ENCODE results near the gene C1QTNF8. TPM values are rescaled to one million over a fixed set of nuclear protein-coding genes. Genes with fewer than 3 reads are reported as not detected.

C1QTNF8 gene
- total RNA-seq, 1 experiment from 2014 or later, result not detected

GRCh38 chr16:1070084-1070863 lies 25.8 kb downstream of the C1QTNF8 start:
- H3K4me1 ChIP-seq (ENCODE audit: low read length), result no peaks in the 10 kb centered on the region
- H3K79me2 ChIP-seq (ENCODE audit: low read length), result no peaks in the 10 kb centered on the region
- H3K4me3 ChIP-seq (ENCODE audit: low read length), result no peak overlapping the region
- H3K36me3 ChIP-seq (ENCODE audit: insufficient read depth, low read length), result no peaks in the 10 kb centered on the region
- no peaks in the 10 kb centered on the region for H3K27me3 ChIP-seq (ENCODE audit: low read length)
- H3K4me2 ChIP-seq (ENCODE audit: low read depth, low read length, poor library complexity, severe bottlenecking), result no peak overlapping the region
- no peaks in the 10 kb centered on the region for H3K9me2 ChIP-seq (replicated peaks; ENCODE audit: insufficient read depth, low read length)
- H3K9me3 ChIP-seq (ENCODE audit: low read length), result no peaks in the 10 kb centered on the region
- DNase-seq, result no peak
- no peak overlapping the region for H2AFZ ChIP-seq (ENCODE audit: low read length)
- H3K9ac ChIP-seq (ENCODE audit: low read length), result no peak overlapping the region
- no peaks in the 10 kb centered on the region for H4K20me1 ChIP-seq (ENCODE audit: insufficient read depth, low read depth, low read length)
- no peak overlapping the region for H3K27ac ChIP-seq (ENCODE audit: low read length)

- Histone ChIP-seq H3K9ac (ENCODE audit: low read length) (no peak overlapping the region), H2AFZ (ENCODE audit: low read length) (no peak overlapping the region), H3K9me2 (replicated peaks; ENCODE audit: insufficient read depth, low read length) (no peaks in the 10 kb centered on the region), H3K79me2 (ENCODE audit: low read length) (no peaks in the 10 kb centered on the region), H3K4me1 (ENCODE audit: low read length) (no peaks in the 10 kb centered on the region), H3K9me3 (ENCODE audit: low read length) (no peaks in the 10 kb centered on the region), H3K4me2 (ENCODE audit: low read depth, low read length, poor library complexity, severe bottlenecking) (no peak overlapping the region), H3K4me3 (ENCODE audit: low read length) (no peak overlapping the region), H4K20me1 (ENCODE audit: insufficient read depth, low read depth, low read length) (no peaks in the 10 kb centered on the region), H3K27ac (ENCODE audit: low read length) (no peak overlapping the region), H3K36me3 (ENCODE audit: insufficient read depth, low read length) (no peaks in the 10 kb centered on the region), H3K27me3 (ENCODE audit: low read length) (no peaks in the 10 kb centered on the region)
- DNase-seq, result peak; percentile 65
Measured at GRCh38 chr16:1069154-1069553, 26.9 kb downstream of the C1QTNF8 start.

DNA sequence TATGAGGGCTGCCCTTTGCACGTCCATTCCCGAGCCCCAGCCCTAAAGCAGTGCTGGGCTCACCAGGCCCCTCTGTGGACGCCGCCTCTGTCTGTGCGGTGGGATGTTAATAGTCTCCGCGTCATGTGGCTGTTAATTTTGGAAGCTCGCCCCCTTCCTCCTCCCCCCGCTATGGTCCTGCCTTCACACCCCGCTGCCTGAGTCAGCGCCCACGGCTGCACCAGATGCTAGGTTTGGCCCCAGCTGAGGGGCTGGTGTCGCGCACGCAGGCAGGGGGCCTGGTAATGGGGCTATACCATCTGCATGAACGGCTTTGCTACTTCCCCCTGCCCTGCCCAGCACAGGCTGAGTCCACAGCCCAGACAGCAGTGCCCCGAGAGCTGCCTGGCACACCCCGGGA lies 27.6 kb downstream of the C1QTNF8 start:
- H3K36me3 ChIP-seq (ENCODE audit: insufficient read depth, low read length), result no peaks in the 10 kb centered on the region
- no peak overlapping the region for H3K4me3 ChIP-seq (ENCODE audit: low read length)

DNA sequence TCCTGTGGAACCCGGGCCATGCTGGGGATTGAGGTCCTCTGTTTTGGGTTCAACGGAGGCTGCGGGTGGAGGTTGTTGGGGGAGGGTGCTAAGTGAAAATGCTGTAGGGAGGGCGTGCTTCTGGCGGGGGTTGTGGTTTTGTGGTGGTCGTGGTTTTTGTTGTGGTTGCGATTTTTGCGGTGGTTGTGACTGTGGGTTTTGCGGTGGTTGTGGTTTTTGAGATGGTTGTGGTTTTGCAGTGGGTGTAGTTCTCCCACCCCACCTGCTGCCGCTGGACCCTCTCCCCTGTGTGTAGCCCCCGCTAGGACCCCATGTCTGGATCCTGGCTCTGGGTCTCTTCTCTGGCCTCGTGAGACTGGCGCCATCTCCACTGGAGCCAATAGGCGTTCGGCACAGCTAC lies 28.4 kb downstream of the C1QTNF8 start:
- no peaks in the 10 kb centered on the region for H3K79me2 ChIP-seq (ENCODE audit: low read length)
- H3K27ac ChIP-seq (ENCODE audit: low read length), result no peak overlapping the region
- no peak overlapping the region for H3K4me2 ChIP-seq (ENCODE audit: low read depth, low read length, poor library complexity, severe bottlenecking)
- no peaks in the 10 kb centered on the region for H3K4me1 ChIP-seq (ENCODE audit: low read length)
- no peak overlapping the region for H3K4me3 ChIP-seq (ENCODE audit: low read length)
- DNase-seq, result no peak
- no peak overlapping the region for H2AFZ ChIP-seq (ENCODE audit: low read length)
- H4K20me1 ChIP-seq (ENCODE audit: insufficient read depth, low read depth, low read length), result no peaks in the 10 kb centered on the region
- H3K9ac ChIP-seq (ENCODE audit: low read length), result no peak overlapping the region
- H3K9me2 ChIP-seq (replicated peaks; ENCODE audit: insufficient read depth, low read length), result no peaks in the 10 kb centered on the region
- no peaks in the 10 kb centered on the region for H3K27me3 ChIP-seq (ENCODE audit: low read length)
- H3K36me3 ChIP-seq (ENCODE audit: insufficient read depth, low read length), result no peaks in the 10 kb centered on the region
- no peaks in the 10 kb centered on the region for H3K9me3 ChIP-seq (ENCODE audit: low read length)

More for the DNA sequence above, 27.6 kb downstream of the C1QTNF8 start:
- Histone ChIP-seq H3K27me3 (ENCODE audit: low read length) (no peaks in the 10 kb centered on the region), H3K9ac (ENCODE audit: low read length) (no peak overlapping the region), H3K9me2 (replicated peaks; ENCODE audit: insufficient read depth, low read length) (no peaks in the 10 kb centered on the region), H3K79me2 (ENCODE audit: low read length) (no peaks in the 10 kb centered on the region), H4K20me1 (ENCODE audit: insufficient read depth, low read depth, low read length) (no peaks in the 10 kb centered on the region), H3K4me2 (ENCODE audit: low read depth, low read length, poor library complexity, severe bottlenecking) (no peak overlapping the region), H3K27ac (ENCODE audit: low read length) (no peak overlapping the region), H3K4me1 (ENCODE audit: low read length) (no peaks in the 10 kb centered on the region), H3K9me3 (ENCODE audit: low read length) (no peaks in the 10 kb centered on the region), H2AFZ (ENCODE audit: low read length) (no peak overlapping the region)
- DNase-seq, result no peak

GRCh38 chr16:1066584-1067172 lies 29.4 kb downstream of the C1QTNF8 start:
- H3K36me3 ChIP-seq (ENCODE audit: insufficient read depth, low read length), result no peaks in the 10 kb centered on the region
- no peaks in the 10 kb centered on the region for H3K9me2 ChIP-seq (replicated peaks; ENCODE audit: insufficient read depth, low read length)
- no peaks in the 10 kb centered on the region for H3K27me3 ChIP-seq (ENCODE audit: low read length)

GRCh38 chr16:1065469-1066128 lies 30.4 kb downstream of the C1QTNF8 start:
- Histone ChIP-seq H3K79me2 (ENCODE audit: low read length) (no peaks in the 10 kb centered on the region), H3K27ac (ENCODE audit: low read length) (no peak overlapping the region), H3K4me1 (ENCODE audit: low read length) (no peaks in the 10 kb centered on the region), H3K9me2 (replicated peaks; ENCODE audit: insufficient read depth, low read length) (no peaks in the 10 kb centered on the region), H3K36me3 (ENCODE audit: insufficient read depth, low read length) (no peaks in the 10 kb centered on the region), H3K4me3 (ENCODE audit: low read length) (no peak overlapping the region), H3K4me2 (ENCODE audit: low read depth, low read length, poor library complexity, severe bottlenecking) (no peak overlapping the region), H3K9me3 (ENCODE audit: low read length) (no peaks in the 10 kb centered on the region), H3K27me3 (ENCODE audit: low read length) (no peaks in the 10 kb centered on the region), H2AFZ (ENCODE audit: low read length) (no peak overlapping the region), H4K20me1 (ENCODE audit: insufficient read depth, low read depth, low read length) (no peaks in the 10 kb centered on the region), H3K9ac (ENCODE audit: low read length) (no peak overlapping the region)
- DNase-seq, result no peak

More at GRCh38 chr16:1066584-1067172, 29.4 kb downstream of the C1QTNF8 start:
- no peak overlapping the region for H3K27ac ChIP-seq (ENCODE audit: low read length)
- no peak overlapping the region for H3K9ac ChIP-seq (ENCODE audit: low read length)
- no peak overlapping the region for H3K4me2 ChIP-seq (ENCODE audit: low read depth, low read length, poor library complexity, severe bottlenecking)
- no peaks in the 10 kb centered on the region for H4K20me1 ChIP-seq (ENCODE audit: insufficient read depth, low read depth, low read length)
- H3K9me3 ChIP-seq (ENCODE audit: low read length), result no peaks in the 10 kb centered on the region
- no peak overlapping the region for H3K4me3 ChIP-seq (ENCODE audit: low read length)
- H2AFZ ChIP-seq (ENCODE audit: low read length), result no peak overlapping the region
- no peaks in the 10 kb centered on the region for H3K79me2 ChIP-seq (ENCODE audit: low read length)
- H3K4me1 ChIP-seq (ENCODE audit: low read length), result no peaks in the 10 kb centered on the region
- no peak for DNase-seq

- no peak overlapping the region for H3K27ac ChIP-seq (ENCODE audit: low read length)
- H3K4me2 ChIP-seq (ENCODE audit: low read depth, low read length, poor library complexity, severe bottlenecking), result no peak overlapping the region
- H3K36me3 ChIP-seq (ENCODE audit: insufficient read depth, low read length), result no peaks in the 10 kb centered on the region
- H3K4me3 ChIP-seq (ENCODE audit: low read length), result no peak overlapping the region
- 0 out of 2 replicates have a peak, but pooled peaks cover 3% of the 10 kb centered on the region for H3K9me3 ChIP-seq (ENCODE audit: low read length)
- no peak overlapping the region for H2AFZ ChIP-seq (ENCODE audit: low read length)
- H3K9me2 ChIP-seq (replicated peaks; ENCODE audit: insufficient read depth, low read length), result no peaks in the 10 kb centered on the region
- H3K79me2 ChIP-seq (ENCODE audit: low read length), result no peaks in the 10 kb centered on the region
- no peaks in the 10 kb centered on the region for H3K27me3 ChIP-seq (ENCODE audit: low read length)
- H4K20me1 ChIP-seq (ENCODE audit: insufficient read depth, low read depth, low read length), result no peaks in the 10 kb centered on the region
- DNase-seq, result no peak
- H3K4me1 ChIP-seq (ENCODE audit: low read length), result no peaks in the 10 kb centered on the region
- H3K9ac ChIP-seq (ENCODE audit: low read length), result no peak overlapping the region
Measured at GRCh38 chr16:1063728-1064127, 32.3 kb downstream of the C1QTNF8 start.

GRCh38 chr16:1062895-1063294 lies 33.1 kb downstream of the C1QTNF8 start:
- Histone ChIP-seq H3K9me3 (ENCODE audit: low read length) (0 out of 2 replicates have a peak, but pooled peaks cover 3% of the 10 kb centered on the region), H3K4me1 (ENCODE audit: low read length) (no peaks in the 10 kb centered on the region), H3K9me2 (replicated peaks; ENCODE audit: insufficient read depth, low read length) (no peaks in the 10 kb centered on the region), H3K36me3 (ENCODE audit: insufficient read depth, low read length) (no peaks in the 10 kb centered on the region), H3K27ac (ENCODE audit: low read length) (no peak overlapping the region), H3K9ac (ENCODE audit: low read length) (no peak overlapping the region), H3K27me3 (ENCODE audit: low read length) (no peaks in the 10 kb centered on the region), H3K4me3 (ENCODE audit: low read length) (no peak overlapping the region), H3K79me2 (ENCODE audit: low read length) (no peaks in the 10 kb centered on the region), H4K20me1 (ENCODE audit: insufficient read depth, low read depth, low read length) (no peaks in the 10 kb centered on the region), H2AFZ (ENCODE audit: low read length) (no peak overlapping the region), H3K4me2 (ENCODE audit: low read depth, low read length, poor library complexity, severe bottlenecking) (no peak overlapping the region)
- DNase-seq, result no peak

Measured in Karpas-422 (cell line).